Measurements from ENCODE around the gene PTPRN. TPM values are rescaled to one million over a fixed set of nuclear protein-coding genes. Genes with fewer than 3 reads are reported as not detected.

PTPRN gene
- not detected in 2 replicates for total RNA-seq (2013; cell fraction: nucleolus; rRNA removed)
- total RNA-seq (2014; rRNA removed) = not detected in 2 replicates
- not detected in 2 replicates for total RNA-seq (2014; rRNA removed; fragmentation: Illumina TruSeq; extraction: Trizol)
- total RNA-seq (2021) = not detected in 2 replicates
- not detected for polyA plus RNA-seq (2011; ENCODE audit: low read depth)
- polyA plus RNA-seq (2011; rRNA removed) = 0.35 and 0.69 TPM in 2 replicates
- 0.17 and 0.34 TPM in 2 replicates for polyA plus RNA-seq (2011; cell fraction: cytosol; rRNA removed)
- 0.29 and 0.40 TPM in 2 replicates for polyA plus RNA-seq (2011; cell fraction: nucleus; rRNA removed)
- 0.23 and 0.83 TPM in 2 replicates for polyA plus RNA-seq (2012)
- polyA plus RNA-seq (2014; fragmentation: Illumina TruSeq; extraction: Trizol) = not detected in 2 replicates
- polyA plus RNA-seq (2014; fragmentation: Nextera tagmentation; extraction: Ambion mirVana) = not detected
- 0.28 TPM in 1 of 2 replicates, not detected in the other for polyA plus RNA-seq (2014; rRNA removed)
- not detected for polyA plus RNA-seq (2016; fragmentation: Nextera tagmentation; extraction: Ambion mirVana)
- polyA minus RNA-seq (2011; rRNA and poly(A)+ RNA removed) = 0.15 and 0.77 TPM in 2 replicates
- polyA minus RNA-seq (2011; cell fraction: cytosol; rRNA and poly(A)+ RNA removed) = not detected in 2 replicates
- 0.24 TPM in 1 of 2 replicates, not detected in the other for polyA minus RNA-seq (2011; cell fraction: nucleus; rRNA and poly(A)+ RNA removed)
- Bru-seq, nascent RNA = percentile 11 among the genes with signal in this experiment
- BruChase-seq, experiment 1, labeled RNA remaining after a 6-hour chase = percentile 5 among the genes with signal in this experiment
- BruChase-seq, experiment 2, labeled RNA remaining after a 2-hour chase = percentile 8 among the genes with signal in this experiment
- long read RNA-seq, experiment 1 = 0 reads
- long read RNA-seq, experiment 2 = 0 reads

GRCh38 chr2:219309278-219309677 is at the start of gene PTPRN:
TSS of gene PTPRN (minus strand) at chr2:219309401. CDS start at chr2:219309332, 69 bp downstream.
- 47% methylated on average over 29 of the region's 37 CpGs for WGBS (ENCODE audit: insufficient coverage, insufficient replicate concordance, low lambda C conversion rate, missing lambda C conversion rate)
- Histone ChIP-seq H3K4me3 (no peak within 1 kb of the TSS), H3K4me1 (ENCODE audit: control insufficient read depth, insufficient read depth, low read length) (no peaks in the 10 kb centered on the region), H3K9ac (ENCODE audit: control insufficient read depth, insufficient read depth, low read length) (no peak within 1 kb of the TSS), H3K4me2 (ENCODE audit: control insufficient read depth, insufficient read depth) (no peak within 1 kb of the TSS), H3K27me3 (replicated peaks in 1 of 2; ENCODE audit: control insufficient read depth in 2 of 2, insufficient read depth in 2 of 2, low read length in 1 of 2) (peaks cover 0 to 2% of the 10 kb centered on the region in 2 experiments; a peak in 1 of 4 replicates), H3K79me2 (ENCODE audit: control insufficient read depth, insufficient read depth, low read length) (no peaks in the 10 kb centered on the region), H3K27ac (ENCODE audit: control insufficient read depth, insufficient read depth) (no peak within 1 kb of the TSS), H4K20me1 (ENCODE audit: control insufficient read depth, insufficient read depth) (no peaks in the 10 kb centered on the region), H2AFZ (ENCODE audit: control insufficient read depth, low read depth, low read length) (no peak within 1 kb of the TSS), H3K9me3 (replicated peaks; ENCODE audit: control insufficient read depth, insufficient read depth, low read length) (no peaks in the 10 kb centered on the region), H3K36me3 (ENCODE audit: control insufficient read depth in 2 of 2, insufficient read depth in 2 of 2, low read length in 1 of 2) (no peaks in the 10 kb centered on the region)
- FAIRE-seq (no peak), DNase-seq (ENCODE audit: low read depth, low spot score) (no peak), ATAC-seq (no peak)
- CTCF ChIA-PET = interaction anchor here (2.3 kb wide), 1 partner anchor 150 kb away, joined by 7 read pairs; no protein-coding TSS in a partner anchor
- SMC1A ChIA-PET (ENCODE audit: uncharacterized antibody, unreplicated experiment) = no interaction called here
- intact Hi-C loops (cut with micrococcal nuclease; ENCODE audit: unreplicated experiment) = no loop called here
- BruUV-seq (replicated peaks) = no TSS peak
- RAD21 ChIA-PET (ENCODE audit: unreplicated experiment) = no interaction called here
- in situ Hi-C loops (cut with MboI) = no loop called here
- POLR2A ChIA-PET = no interaction called here
- TF ChIP-seq BRCA1 (IDR thresholded peaks at IDR 0.05; ENCODE audit: low read depth, low read length) (no peak), NKRF (conservative IDR thresholded peaks at IDR 0.05) (no peak), PAX8 (IDR thresholded peaks at IDR 0.05) (no peak), REST (IDR thresholded peaks at IDR 0.05; ENCODE audit: low read depth, low read length) (no peak), ESRRA (IDR thresholded peaks at IDR 0.05; ENCODE audit: low read length) (no peak), ZBTB40 (IDR thresholded peaks at IDR 0.05; ENCODE audit: borderline replicate concordance) (no peak), NR2C2 (IDR thresholded peaks at IDR 0.05; ENCODE audit: borderline replicate concordance, control insufficient read depth, insufficient read length, low read depth) (no peak), NFIC (IDR thresholded peaks at IDR 0.05; ENCODE audit: low read depth, low read length) (no peak), RELB (IDR thresholded peaks at IDR 0.05; ENCODE audit: low read depth) (no peak)

Data from GM12878 (cell line).